ENCODE results near the gene KLC1. TPM values are rescaled to one million over a fixed set of nuclear protein-coding genes. Genes with fewer than 3 reads are reported as not detected.

Gene KLC1
- total and polyA plus RNA-seq, 2 of the 13 experiments (the other 11 are each of a cell fraction or from before 2014, with no cell fraction given) = 53.2 to 63.5 TPM

DNA sequence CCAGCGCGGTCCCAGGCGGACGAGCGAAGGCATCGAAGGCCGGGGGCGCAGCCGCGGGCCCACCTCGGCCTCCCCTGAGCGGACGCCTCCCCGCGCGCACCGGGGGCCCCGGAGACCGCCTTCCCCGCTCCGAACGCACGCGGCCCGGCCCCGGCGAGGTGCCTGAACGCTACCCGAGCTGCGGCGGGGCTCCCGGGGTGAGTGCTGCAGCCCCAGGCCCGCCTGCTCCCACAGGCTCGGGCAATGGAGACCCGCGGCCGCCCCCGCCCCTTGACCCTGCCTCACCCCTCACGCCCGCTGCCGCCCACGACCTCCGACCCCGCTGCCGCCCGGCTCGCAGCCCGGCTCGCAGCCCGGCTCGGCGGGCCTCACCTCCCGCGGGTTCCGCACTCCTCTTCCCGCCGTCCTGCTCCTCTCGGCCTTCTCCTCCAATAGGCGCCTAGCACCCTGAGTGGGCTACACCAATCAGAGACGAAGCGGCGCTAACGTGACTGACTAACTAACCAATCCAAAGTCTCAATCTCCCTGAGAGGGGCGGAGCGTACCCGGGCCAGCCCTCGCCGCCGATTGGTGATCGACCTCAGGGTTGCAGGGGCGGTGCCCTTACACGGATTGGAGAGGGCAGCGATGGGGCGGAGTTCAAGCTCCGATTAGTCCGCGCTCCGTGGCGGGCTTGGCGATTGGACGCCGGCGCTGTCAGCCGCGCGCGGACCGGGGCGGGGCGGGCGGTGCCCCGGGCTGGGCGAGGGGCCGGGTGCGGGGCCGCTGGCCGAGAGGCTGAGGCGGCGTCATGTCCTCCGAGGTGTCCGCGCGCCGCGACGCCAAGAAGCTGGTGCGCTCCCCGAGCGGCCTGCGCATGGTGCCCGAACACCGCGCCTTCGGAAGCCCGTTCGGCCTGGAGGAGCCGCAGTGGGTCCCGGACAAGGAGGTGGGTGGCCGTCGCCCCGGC, 86.3 kb downstream of the KLC1 start, which contains the start of the genes XRCC3 and ZFYVE21 (continued):
- TF ChIP-seq ZBTB7A (CRISPR knock-in tag; IDR thresholded peaks at IDR 0.05) (0 out of 2 replicates have a peak, but pooled peaks have one; percentile 42), LCORL (IDR thresholded peaks at IDR 0.05) (no peak), LCORL (CRISPR knock-in tag; IDR thresholded peaks at IDR 0.05) (no peak), MED1 (CRISPR knock-in tag; IDR thresholded peaks at IDR 0.05) (peak; percentile 9; the same call in 1 of the 2 replicates), ZNF792 (CRISPR knock-in tag; IDR thresholded peaks at IDR 0.05) (peak; percentile 35; the same call in 1 of the 2 replicates), CBX1 (IDR thresholded peaks at IDR 0.05; ENCODE audit: low read depth) (no peak), KMT2B (CRISPR knock-in tag; IDR thresholded peaks at IDR 0.05) (0 out of 2 replicates have a peak, but pooled peaks have one; percentile 62), SP1 (IDR thresholded peaks at IDR 0.05) (peak; percentile 80), SP1 (CRISPR knock-in tag; IDR thresholded peaks at IDR 0.05) (peak; percentile 97), ZNF510 (CRISPR knock-in tag; IDR thresholded peaks at IDR 0.05; ENCODE audit: low read depth) (no peak), ZNF703 (CRISPR knock-in tag; IDR thresholded peaks at IDR 0.05; ENCODE audit: borderline replicate concordance) (no peak), ZSCAN25 (CRISPR knock-in tag; IDR thresholded peaks at IDR 0.05) (peak; percentile 58; the same call in 1 of the 2 replicates), SALL2 (CRISPR knock-in tag; IDR thresholded peaks at IDR 0.05) (peak; percentile 24; the same call in 1 of the 2 replicates), DMAP1 (CRISPR knock-in tag; IDR thresholded peaks at IDR 0.05) (no peak), NKX3-1 (CRISPR knock-in tag; IDR thresholded peaks at IDR 0.05) (peak; percentile 76; the same call in 1 of the 2 replicates), ARNT2 (CRISPR knock-in tag; IDR thresholded peaks at IDR 0.05; ENCODE audit: low read depth) (peak; percentile 59), CHCHD3 (CRISPR knock-in tag; IDR thresholded peaks at IDR 0.05) (no peak)
- TF ChIP-seq, protein P1, sequence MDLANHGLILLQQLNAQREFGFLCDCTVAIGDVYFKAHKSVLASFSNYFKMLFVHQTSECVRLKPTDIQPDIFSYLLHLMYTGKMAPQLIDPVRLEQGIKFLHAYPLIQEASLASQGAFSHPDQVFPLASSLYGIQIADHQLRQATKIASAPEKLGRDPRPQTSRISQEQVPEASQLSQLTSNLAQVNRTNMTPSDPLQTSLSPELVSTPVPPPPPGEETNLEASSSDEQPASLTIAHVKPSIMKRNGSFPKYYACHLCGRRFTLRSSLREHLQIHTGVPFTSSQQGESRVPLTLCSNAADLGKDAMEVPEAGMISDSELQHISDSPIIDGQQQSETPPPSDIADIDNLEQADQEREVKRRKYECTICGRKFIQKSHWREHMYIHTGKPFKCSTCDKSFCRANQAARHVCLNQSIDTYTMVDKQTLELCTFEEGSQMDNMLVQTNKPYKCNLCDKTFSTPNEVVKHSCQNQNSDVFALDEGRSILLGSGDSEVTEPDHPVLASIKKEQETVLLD (CRISPR knock-in tag; IDR thresholded peaks at IDR 0.05; ENCODE audit: low read depth) = peak; percentile 78
- TF ChIP-seq, protein P2, sequence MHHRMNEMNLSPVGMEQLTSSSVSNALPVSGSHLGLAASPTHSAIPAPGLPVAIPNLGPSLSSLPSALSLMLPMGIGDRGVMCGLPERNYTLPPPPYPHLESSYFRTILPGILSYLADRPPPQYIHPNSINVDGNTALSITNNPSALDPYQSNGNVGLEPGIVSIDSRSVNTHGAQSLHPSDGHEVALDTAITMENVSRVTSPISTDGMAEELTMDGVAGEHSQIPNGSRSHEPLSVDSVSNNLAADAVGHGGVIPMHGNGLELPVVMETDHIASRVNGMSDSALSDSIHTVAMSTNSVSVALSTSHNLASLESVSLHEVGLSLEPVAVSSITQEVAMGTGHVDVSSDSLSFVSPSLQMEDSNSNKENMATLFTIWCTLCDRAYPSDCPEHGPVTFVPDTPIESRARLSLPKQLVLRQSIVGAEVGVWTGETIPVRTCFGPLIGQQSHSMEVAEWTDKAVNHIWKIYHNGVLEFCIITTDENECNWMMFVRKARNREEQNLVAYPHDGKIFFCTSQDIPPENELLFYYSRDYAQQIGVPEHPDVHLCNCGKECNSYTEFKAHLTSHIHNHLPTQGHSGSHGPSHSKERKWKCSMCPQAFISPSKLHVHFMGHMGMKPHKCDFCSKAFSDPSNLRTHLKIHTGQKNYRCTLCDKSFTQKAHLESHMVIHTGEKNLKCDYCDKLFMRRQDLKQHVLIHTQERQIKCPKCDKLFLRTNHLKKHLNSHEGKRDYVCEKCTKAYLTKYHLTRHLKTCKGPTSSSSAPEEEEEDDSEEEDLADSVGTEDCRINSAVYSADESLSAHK (CRISPR knock-in tag; IDR thresholded peaks at IDR 0.05; ENCODE audit: borderline replicate concordance) = no peak
- TF ChIP-seq, protein P3, sequence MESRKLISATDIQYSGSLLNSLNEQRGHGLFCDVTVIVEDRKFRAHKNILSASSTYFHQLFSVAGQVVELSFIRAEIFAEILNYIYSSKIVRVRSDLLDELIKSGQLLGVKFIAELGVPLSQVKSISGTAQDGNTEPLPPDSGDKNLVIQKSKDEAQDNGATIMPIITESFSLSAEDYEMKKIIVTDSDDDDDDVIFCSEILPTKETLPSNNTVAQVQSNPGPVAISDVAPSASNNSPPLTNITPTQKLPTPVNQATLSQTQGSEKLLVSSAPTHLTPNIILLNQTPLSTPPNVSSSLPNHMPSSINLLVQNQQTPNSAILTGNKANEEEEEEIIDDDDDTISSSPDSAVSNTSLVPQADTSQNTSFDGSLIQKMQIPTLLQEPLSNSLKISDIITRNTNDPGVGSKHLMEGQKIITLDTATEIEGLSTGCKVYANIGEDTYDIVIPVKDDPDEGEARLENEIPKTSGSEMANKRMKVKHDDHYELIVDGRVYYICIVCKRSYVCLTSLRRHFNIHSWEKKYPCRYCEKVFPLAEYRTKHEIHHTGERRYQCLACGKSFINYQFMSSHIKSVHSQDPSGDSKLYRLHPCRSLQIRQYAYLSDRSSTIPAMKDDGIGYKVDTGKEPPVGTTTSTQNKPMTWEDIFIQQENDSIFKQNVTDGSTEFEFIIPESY (CRISPR knock-in tag; IDR thresholded peaks at IDR 0.05) = no peak
- TF ChIP-seq, protein P4, sequence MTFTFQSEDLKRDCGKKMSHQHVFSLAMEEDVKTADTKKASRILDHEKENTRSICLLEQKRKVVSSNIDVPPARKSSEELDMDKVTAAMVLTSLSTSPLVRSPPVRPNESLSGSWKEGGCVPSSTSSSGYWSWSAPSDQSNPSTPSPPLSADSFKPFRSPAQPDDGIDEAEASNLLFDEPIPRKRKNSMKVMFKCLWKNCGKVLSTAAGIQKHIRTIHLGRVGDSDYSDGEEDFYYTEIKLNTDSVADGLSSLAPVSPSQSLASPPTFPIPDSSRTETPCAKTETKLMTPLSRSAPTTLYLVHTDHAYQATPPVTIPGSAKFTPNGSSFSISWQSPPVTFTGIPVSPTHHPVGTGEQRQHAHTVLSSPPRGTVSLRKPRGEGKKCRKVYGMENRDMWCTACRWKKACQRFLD (CRISPR knock-in tag; IDR thresholded peaks at IDR 0.05; ENCODE audit: borderline replicate concordance) = 0 out of 2 replicates have a peak, but pooled peaks have one; percentile 52
- TF ChIP-seq, protein P5, sequence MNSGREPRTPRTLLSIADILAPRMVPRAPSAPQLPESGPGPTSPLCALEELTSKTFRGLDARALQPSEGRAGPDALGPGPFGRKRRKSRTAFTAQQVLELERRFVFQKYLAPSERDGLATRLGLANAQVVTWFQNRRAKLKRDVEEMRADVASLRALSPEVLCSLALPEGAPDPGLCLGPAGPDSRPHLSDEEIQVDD (CRISPR knock-in tag; IDR thresholded peaks at IDR 0.05; ENCODE audit: borderline replicate concordance) = peak; percentile 36; the same call in 1 of the 2 replicates

All from HepG2 (cell line).